Measurements from ENCODE around the gene FIG4. TPM values are rescaled to one million over a fixed set of nuclear protein-coding genes. Genes with fewer than 3 reads are reported as not detected.

FIG4 gene
- polyA plus RNA-seq, 3 donors, result 27.2 to 65.3 (median 53.7) TPM

DNA sequence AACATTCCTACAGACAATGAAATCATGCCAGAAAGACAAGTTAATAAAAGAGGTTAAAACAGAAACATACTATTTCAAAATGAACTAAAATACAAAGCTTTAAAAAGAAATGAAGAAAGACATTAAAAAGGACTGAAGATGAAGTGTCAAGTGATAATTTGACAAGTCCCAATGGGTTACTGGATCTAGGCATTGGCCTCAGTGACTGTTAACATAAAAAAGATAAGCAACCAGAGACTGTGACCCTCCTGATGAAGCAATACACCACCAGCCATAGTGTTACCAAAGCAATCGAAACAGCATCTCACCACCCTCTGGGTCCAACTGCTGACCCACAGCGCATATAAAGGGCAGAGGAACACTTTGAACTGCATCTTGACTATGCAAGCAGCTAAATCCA lies 130.3 kb downstream of the FIG4 start:
- Histone ChIP-seq H3K79me2 (ENCODE audit: insufficient read depth, low read length) (no peaks in the 10 kb centered on the region), H3K27ac (ENCODE audit: low read depth in 1 of 2, low read length in 2 of 2) (no peak overlapping the region), H3K27me3 (ENCODE audit: control insufficient read depth in 2 of 2, insufficient read depth in 2 of 2, low read length in 2 of 2) (no peaks in the 10 kb centered on the region), H3K9me3 (replicated peaks in 1 of 2; ENCODE audit: control insufficient read depth in 1 of 2, insufficient read depth in 1 of 2, low read length in 2 of 2) (no peaks in the 10 kb centered on the region), H4K20me1 (ENCODE audit: insufficient read depth, low read length) (no peaks in the 10 kb centered on the region), H3K9ac (ENCODE audit: insufficient read depth, low read length, poor library complexity, severe bottlenecking) (no peak overlapping the region), H3K4me1 (ENCODE audit: control insufficient read depth in 1 of 2, insufficient read depth in 2 of 2, low read length in 2 of 2) (no peaks in the 10 kb centered on the region), H3K4me3 (replicated peaks in 1 of 3; ENCODE audit: low read depth in 2 of 3, low read length in 3 of 3) (no peak overlapping the region), H3K36me3 (replicated peaks in 1 of 2; ENCODE audit: control insufficient read depth in 1 of 2, insufficient read depth in 2 of 2, low read length in 2 of 2) (peaks cover 24 to 80% of the 10 kb centered on the region in 2 donors), H2AFZ (ENCODE audit: insufficient read depth, low read depth, low read length, poor library complexity, severe bottlenecking) (no peak overlapping the region), H3K4me2 (replicated peaks; ENCODE audit: extremely low read depth, low read length, poor library complexity, severe bottlenecking) (no peak overlapping the region)
- Mint-ChIP-seq H3K9me3 (no peaks in the 10 kb centered on the region), H3K4me1 (peaks cover 7% of the 10 kb centered on the region), H3K4me3 (no peak overlapping the region), H3K27me3 (ENCODE audit: low read depth in 3 of 3) (no peaks in the 10 kb centered on the region), H3K27ac (peak overlapping the region in 1 of 7 donors; percentile 24), H3K36me3 (peaks cover 59 to 60% of the 10 kb centered on the region in 2 donors)
- no peak for DNase-seq
- no peak for TF ChIP-seq CTCF (IDR thresholded peaks at IDR 0.05)
- WGBS (ENCODE audit: insufficient coverage), result no CpG with 5 or more reads among the region's 2 CpGs
- intact Hi-C loops (cut with micrococcal nuclease), result no loop called here

DNA sequence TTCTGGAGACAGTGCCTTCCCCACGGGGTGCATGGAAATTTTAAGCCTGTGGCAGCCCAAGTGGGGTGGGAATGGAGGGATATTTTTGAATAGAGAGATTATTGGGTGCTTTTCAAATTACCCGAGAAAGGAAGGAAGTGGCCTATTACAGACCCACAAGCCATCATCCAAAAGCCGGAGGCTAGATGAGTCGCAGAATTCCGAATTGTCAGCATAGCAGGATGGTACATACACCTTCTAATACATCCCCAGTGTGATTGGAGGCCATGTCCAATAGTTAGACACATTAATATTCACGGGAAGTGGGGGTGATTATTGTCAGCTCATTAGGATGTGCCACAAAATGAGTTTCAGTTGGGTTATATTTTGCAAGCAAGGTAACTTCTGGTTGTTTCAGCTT lies 133.0 kb downstream of the FIG4 start:
- DNase-seq, result no peak
- Histone ChIP-seq H3K79me2 (ENCODE audit: insufficient read depth, low read length) (no peaks in the 10 kb centered on the region), H3K9ac (ENCODE audit: insufficient read depth, low read length, poor library complexity, severe bottlenecking) (no peak overlapping the region)

More for the DNA sequence above, 133.0 kb downstream of the FIG4 start:
- Histone ChIP-seq H3K4me3 (replicated peaks in 1 of 3; ENCODE audit: low read depth in 2 of 3, low read length in 3 of 3) (no peak overlapping the region), H4K20me1 (ENCODE audit: insufficient read depth, low read length) (no peaks in the 10 kb centered on the region), H3K27me3 (ENCODE audit: control insufficient read depth in 2 of 2, insufficient read depth in 2 of 2, low read length in 2 of 2) (no peaks in the 10 kb centered on the region), H3K4me1 (ENCODE audit: control insufficient read depth in 1 of 2, insufficient read depth in 2 of 2, low read length in 2 of 2) (no peaks in the 10 kb centered on the region), H3K36me3 (replicated peaks in 1 of 2; ENCODE audit: control insufficient read depth in 1 of 2, insufficient read depth in 2 of 2, low read length in 2 of 2) (peaks cover 21 to 81% of the 10 kb centered on the region in 2 donors), H3K4me2 (replicated peaks; ENCODE audit: extremely low read depth, low read length, poor library complexity, severe bottlenecking) (no peak overlapping the region), H2AFZ (ENCODE audit: insufficient read depth, low read depth, low read length, poor library complexity, severe bottlenecking) (no peak overlapping the region), H3K9me3 (replicated peaks in 1 of 2; ENCODE audit: control insufficient read depth in 1 of 2, insufficient read depth in 1 of 2, low read length in 2 of 2) (peaks cover 0 to 2% of the 10 kb centered on the region in 2 donors), H3K27ac (ENCODE audit: low read depth in 1 of 2, low read length in 2 of 2) (no peak overlapping the region)
- Mint-ChIP-seq H3K27me3 (ENCODE audit: low read depth in 3 of 3) (no peaks in the 10 kb centered on the region), H3K4me1 (peaks cover 7% of the 10 kb centered on the region), H3K36me3 (peaks cover 63 to 67% of the 10 kb centered on the region in 2 donors), H3K4me3 (no peak overlapping the region), H3K9me3 (peaks cover 0 to 3% (median 0%) of the 10 kb centered on the region in 7 donors), H3K27ac (no peak overlapping the region)
- no peak for TF ChIP-seq CTCF (IDR thresholded peaks at IDR 0.05)
- no CpG with 5 or more reads among the region's 6 CpGs for WGBS (ENCODE audit: insufficient coverage)
- intact Hi-C loops (cut with micrococcal nuclease), result no loop called here
